ENCODE data around the gene CDK5.
A peak's percentile ranks its signal among the peaks of the same experiment; 100 is the strongest.

Gene CDK5

DNA sequence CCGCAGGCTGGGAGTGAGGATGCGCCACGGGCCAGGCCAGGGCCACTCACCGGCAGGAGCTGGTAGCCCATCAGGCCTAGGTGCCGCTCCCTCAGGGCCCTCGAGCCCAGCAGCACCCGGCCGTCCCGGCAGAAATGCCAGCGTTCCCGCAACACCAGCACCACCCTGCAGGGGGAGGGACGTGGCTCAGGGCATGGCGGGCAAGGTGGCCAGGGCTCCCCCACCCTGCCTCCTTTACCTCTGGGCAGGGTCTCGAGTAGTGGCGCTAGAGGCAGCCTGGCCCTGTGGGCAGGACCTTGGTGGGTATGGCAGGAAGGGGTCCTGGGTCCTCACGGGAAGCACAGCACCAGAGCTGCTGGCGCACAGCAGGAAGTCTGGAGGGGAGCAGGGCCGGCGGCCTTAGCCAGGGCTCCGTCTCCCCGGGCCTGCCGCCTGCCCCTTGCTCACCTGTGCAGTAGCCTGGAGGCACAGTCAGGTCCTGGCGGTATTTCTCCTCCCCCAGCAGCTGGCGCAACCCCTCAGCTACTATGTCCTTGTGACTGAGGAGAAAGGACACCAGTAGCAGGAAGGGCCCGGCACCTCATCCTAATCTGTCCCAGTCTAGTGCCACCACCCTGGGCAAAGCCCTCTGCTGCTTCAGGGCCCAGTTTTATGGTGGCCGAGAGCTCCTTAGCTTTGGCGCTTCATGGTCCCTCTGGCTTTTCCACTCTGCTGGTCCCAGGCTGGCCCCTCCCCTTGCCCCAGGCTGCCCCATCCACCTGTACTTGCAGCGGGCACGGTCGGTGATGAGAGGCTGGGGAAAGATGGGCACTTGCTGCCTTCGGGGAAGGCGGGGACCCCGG, 19.4 kb upstream of the CDK5 start:
- TF ChIP-seq, protein P1, sequence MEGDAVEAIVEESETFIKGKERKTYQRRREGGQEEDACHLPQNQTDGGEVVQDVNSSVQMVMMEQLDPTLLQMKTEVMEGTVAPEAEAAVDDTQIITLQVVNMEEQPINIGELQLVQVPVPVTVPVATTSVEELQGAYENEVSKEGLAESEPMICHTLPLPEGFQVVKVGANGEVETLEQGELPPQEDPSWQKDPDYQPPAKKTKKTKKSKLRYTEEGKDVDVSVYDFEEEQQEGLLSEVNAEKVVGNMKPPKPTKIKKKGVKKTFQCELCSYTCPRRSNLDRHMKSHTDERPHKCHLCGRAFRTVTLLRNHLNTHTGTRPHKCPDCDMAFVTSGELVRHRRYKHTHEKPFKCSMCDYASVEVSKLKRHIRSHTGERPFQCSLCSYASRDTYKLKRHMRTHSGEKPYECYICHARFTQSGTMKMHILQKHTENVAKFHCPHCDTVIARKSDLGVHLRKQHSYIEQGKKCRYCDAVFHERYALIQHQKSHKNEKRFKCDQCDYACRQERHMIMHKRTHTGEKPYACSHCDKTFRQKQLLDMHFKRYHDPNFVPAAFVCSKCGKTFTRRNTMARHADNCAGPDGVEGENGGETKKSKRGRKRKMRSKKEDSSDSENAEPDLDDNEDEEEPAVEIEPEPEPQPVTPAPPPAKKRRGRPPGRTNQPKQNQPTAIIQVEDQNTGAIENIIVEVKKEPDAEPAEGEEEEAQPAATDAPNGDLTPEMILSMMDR (IDR thresholded peaks at IDR 0.05; ENCODE audit: control insufficient read depth, extremely low read depth, insufficient read depth) = peak; percentile 21; the same call in 1 of the 2 replicates
- DNase-seq (ENCODE audit: low read depth) = no peak
- no peak overlapping the region for H3K4me3 ChIP-seq (ENCODE audit: low read depth, low read length)

GRCh38 chr7:151075978-151076426, 18.3 kb upstream of the CDK5 start:
- TF ChIP-seq, protein P1 (IDR thresholded peaks at IDR 0.05; ENCODE audit: control insufficient read depth, extremely low read depth, insufficient read depth) = no peak
- no peak overlapping the region for H3K4me3 ChIP-seq (ENCODE audit: low read depth, low read length)
- DNase-seq (ENCODE audit: low read depth) = no peak

- DNase-seq (ENCODE audit: low read depth) = no peak
- TF ChIP-seq, protein P1 (IDR thresholded peaks at IDR 0.05; ENCODE audit: control insufficient read depth, extremely low read depth, insufficient read depth) = no peak
- no peak overlapping the region for H3K4me3 ChIP-seq (ENCODE audit: low read depth, low read length)
Measured at GRCh38 chr7:151075662-151075971, 17.9 kb upstream of the CDK5 start.

- TF ChIP-seq, protein P1 (IDR thresholded peaks at IDR 0.05; ENCODE audit: control insufficient read depth, extremely low read depth, insufficient read depth) = no peak
Measured at GRCh38 chr7:151074817-151075661, 17.3 kb upstream of the CDK5 start.

GRCh38 chr7:151073990-151074389, 16.3 kb upstream of the CDK5 start:
- no peak for DNase-seq (ENCODE audit: low read depth)
- H3K4me3 ChIP-seq (ENCODE audit: low read depth, low read length) = no peak overlapping the region
- TF ChIP-seq, protein P1 (IDR thresholded peaks at IDR 0.05; ENCODE audit: control insufficient read depth, extremely low read depth, insufficient read depth) = no peak

More at GRCh38 chr7:151074817-151075661, 17.3 kb upstream of the CDK5 start:
- no peak for DNase-seq (ENCODE audit: low read depth)
- no peak overlapping the region for H3K4me3 ChIP-seq (ENCODE audit: low read depth, low read length)

DNA sequence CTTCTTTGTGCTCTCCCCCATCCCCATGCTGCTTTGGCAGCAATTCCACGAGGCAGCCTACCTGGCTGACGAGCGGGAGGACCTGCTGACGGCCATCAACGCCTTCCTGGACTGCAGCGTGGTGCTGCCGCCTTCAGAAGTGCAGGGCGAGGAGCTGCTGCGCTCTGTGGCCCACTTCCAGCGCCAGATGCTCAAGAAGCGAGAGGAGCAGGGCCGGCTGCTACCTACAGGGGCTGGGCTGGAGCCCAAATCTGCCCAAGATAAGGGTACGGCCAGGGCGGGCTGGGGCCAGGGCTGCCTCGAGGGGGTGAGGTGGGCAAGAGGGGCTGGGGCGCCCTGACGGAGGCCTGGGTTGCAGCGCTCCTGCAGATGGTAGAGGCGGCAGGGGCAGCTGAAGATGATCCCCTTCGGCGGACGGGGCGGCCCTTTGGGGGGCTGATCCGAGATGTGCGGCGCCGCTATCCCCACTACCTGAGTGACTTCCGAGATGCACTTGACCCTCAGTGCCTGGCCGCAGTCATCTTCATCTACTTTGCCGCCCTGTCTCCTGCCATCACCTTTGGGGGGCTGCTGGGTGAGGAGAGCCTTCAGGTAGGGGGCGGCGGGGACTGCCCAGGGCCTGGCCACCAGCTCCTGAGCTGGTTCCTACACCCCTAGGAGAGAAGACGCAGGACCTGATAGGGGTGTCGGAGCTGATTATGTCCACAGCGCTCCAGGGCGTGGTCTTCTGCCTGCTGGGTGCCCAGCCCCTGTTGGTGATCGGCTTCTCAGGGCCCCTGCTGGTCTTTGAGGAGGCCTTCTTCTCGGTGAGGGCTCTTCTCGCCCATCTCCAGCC, 13.6 kb upstream of the CDK5 start:
- no peak for DNase-seq (ENCODE audit: low read depth)

More for the DNA sequence above, 13.6 kb upstream of the CDK5 start:
- TF ChIP-seq, protein P1 (IDR thresholded peaks at IDR 0.05; ENCODE audit: control insufficient read depth, extremely low read depth, insufficient read depth) = no peak
- H3K4me3 ChIP-seq (ENCODE audit: low read depth, low read length) = no peak overlapping the region

Measured in LNCaP clone FGC (cell line).